GM08714 (cell line): Measurements from ENCODE around the gene PRR35.

Source experiments
- H3K4me3 ChIP-seq: fragments of 200-500 bp; sonication (Bioruptor generic); 2 replicates; pipeline ENCODE4 v1.5.1; 2014; ENCODE audit warnings: mild to moderate bottlenecking, low read length, inconsistent platforms
- ZNF274 ChIP-seq: IDR thresholded peaks from 2 replicates; pipeline ENCODE4 v1.6.1; 2012; ENCODE audit warnings: mild to moderate bottlenecking, low read depth, low read length

The PRR35 gene

GRCh38 chr16:609316-609715 is 49.1 kb downstream of the PRR35 start:
- no peak for TF ChIP-seq ZNF274
- no peak overlapping the region for H3K4me3 ChIP-seq

GRCh38 chr16:609984-610383 is 49.8 kb downstream of the PRR35 start:
- TF ChIP-seq ZNF274, result no peak
- no peak overlapping the region for H3K4me3 ChIP-seq

DNA sequence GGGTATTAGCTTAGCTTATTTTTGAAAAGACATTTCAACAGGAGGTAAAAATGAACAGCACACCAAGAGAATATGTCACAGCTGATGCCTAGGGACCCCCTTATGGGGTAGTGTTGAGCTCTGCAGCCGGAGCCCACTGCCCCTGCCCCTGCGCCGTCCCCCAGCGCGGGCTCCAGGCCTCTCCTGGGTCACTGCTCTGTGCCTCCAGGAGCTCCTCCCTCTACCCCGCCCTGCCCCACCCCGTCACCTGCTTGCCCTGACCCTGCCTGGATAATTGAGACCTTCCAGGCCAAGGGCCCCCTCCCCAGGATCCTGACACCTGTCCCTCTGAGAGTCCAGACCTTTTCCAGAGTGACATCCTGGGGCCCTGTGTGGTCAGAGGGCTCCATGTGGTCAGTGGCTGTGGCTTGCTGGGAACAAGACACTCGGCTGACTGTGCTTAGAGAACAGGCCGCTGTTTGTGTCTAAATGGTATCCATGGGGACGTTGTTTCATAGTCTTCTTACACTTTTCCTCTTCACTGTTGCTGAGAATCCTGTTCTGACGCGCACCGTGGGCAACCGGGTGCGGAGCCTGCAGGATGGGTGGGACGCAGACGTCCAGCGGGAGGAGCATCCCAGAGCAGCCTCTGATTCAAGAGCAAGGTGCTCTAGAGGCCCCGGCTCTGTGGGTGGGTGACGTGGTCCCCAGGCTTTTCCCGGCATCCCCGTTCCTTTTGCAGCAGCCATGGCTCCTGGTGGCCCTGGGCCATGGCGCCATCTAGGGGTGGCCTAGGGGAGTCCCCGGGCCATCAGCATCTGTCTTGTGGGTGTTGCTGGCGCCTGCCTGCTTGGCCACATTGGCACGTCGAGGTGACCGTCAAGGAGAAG is 50.6 kb downstream of the PRR35 start:
- TF ChIP-seq ZNF274, result no peak
- H3K4me3 ChIP-seq, result no peak overlapping the region

DNA sequence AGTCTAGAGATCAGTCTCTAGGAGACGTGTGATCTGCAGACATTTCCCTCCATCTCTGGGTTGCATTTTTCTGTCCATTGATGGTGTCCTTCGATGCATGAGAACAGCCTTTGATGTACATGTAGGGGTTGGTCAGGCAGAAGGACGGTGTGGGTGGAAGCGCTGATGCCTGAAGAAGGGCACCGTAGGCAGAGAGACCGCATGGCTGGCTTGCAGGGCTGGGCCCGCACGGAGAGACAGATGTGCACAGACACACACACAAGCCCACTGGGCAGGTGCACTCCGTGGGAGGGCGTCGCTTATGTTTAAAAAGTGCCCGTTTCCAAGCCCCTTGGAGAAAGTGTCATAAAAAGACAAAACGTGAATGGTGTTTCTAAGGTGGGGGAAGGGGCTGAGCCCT is 54.9 kb downstream of the PRR35 start:
- no peak for TF ChIP-seq ZNF274
- H3K4me3 ChIP-seq, result no peak overlapping the region
